ENCODE results near the gene ZBTB2. TPM values are rescaled to one million over a fixed set of nuclear protein-coding genes. Genes with fewer than 3 reads are reported as not detected.
A peak's percentile ranks its signal among the peaks of the same experiment; 100 is the strongest.
"Not testable (repeated sequence)": the region's sequence is repeated elsewhere in the genome, so short reads cannot be mapped to it uniquely, and the experiment has no call there.

ZBTB2 gene
- total RNA-seq, 1 experiment from 2014 or later = 16.2 TPM

- H3K4me3 ChIP-seq (ENCODE audit: low read depth in 2 of 2, low read length in 2 of 2) = no peak overlapping the region
- no peak overlapping the region for H3K27ac ChIP-seq (ENCODE audit: low read length)
- DNase-seq (ENCODE audit: low read depth, low spot score) (no peak), ATAC-seq (0 out of 2 replicates have a peak, but pooled peaks have one; percentile 47)
- H3K27me3 ChIP-seq (ENCODE audit: control insufficient read depth, insufficient read depth, low read length) = no peaks in the 10 kb centered on the region
- in situ Hi-C loops (cut with HindIII; ENCODE audit: low pct_unique_long_range_greater_than_20kb, low sequenced_read_pairs) (no loop called here), intact Hi-C loops (cut with micrococcal nuclease; ENCODE audit: unreplicated experiment) (no loop called here)
- POLR2A ChIA-PET = interaction anchor here (0.5 kb wide), 1 partner anchor 301 kb away, joined by 10 read pairs; no protein-coding TSS in a partner anchor
- no TSS peak for BruUV-seq (replicated peaks)
- H3K4me1 ChIP-seq (ENCODE audit: control insufficient read depth, insufficient read depth, low read length) = no peaks in the 10 kb centered on the region
- CTCF ChIA-PET = no interaction called here
- no peak for TF ChIP-seq SIN3A (IDR thresholded peaks at IDR 0.05; ENCODE audit: borderline replicate concordance, insufficient read depth, low read depth, low read length)
- no peaks in the 10 kb centered on the region for H3K9me3 ChIP-seq (ENCODE audit: control insufficient read depth, insufficient read depth, low read depth, low read length)
- H3K36me3 ChIP-seq (ENCODE audit: control insufficient read depth, insufficient read depth, low read length) = no peaks in the 10 kb centered on the region
Observed at GRCh38 chr6:151317995-151318365, 73.4 kb downstream of the ZBTB2 start.

- POLR2A ChIA-PET = interaction anchor here (0.5 to 0.6 kb wide), 2 partner anchors 68 to 300 kb away, joined by 8 to 10 read pairs; no protein-coding TSS in a partner anchor
- in situ Hi-C loops (cut with HindIII; ENCODE audit: low pct_unique_long_range_greater_than_20kb, low sequenced_read_pairs) = no loop called here
- CTCF ChIA-PET = no interaction called here
Observed at GRCh38 chr6:151317103-151317994, 74.0 kb downstream of the ZBTB2 start.

GRCh38 chr6:151315661-151316060, 75.7 kb downstream of the ZBTB2 start:
- CTCF ChIA-PET; H3K4me3 ChIP-seq (ENCODE audit: low read depth in 2 of 2, low read length in 2 of 2); H3K4me1 ChIP-seq (ENCODE audit: control insufficient read depth, insufficient read depth, low read length); DNase-seq (ENCODE audit: low read depth, low spot score); POLR2A ChIA-PET; H3K27me3 ChIP-seq (ENCODE audit: control insufficient read depth, insufficient read depth, low read length); BruUV-seq (replicated peaks); H3K27ac ChIP-seq (ENCODE audit: low read length); H3K36me3 ChIP-seq (ENCODE audit: control insufficient read depth, insufficient read depth, low read length); H3K9me3 ChIP-seq (ENCODE audit: control insufficient read depth, insufficient read depth, low read depth, low read length); ATAC-seq; in situ Hi-C loops (cut with HindIII; ENCODE audit: low pct_unique_long_range_greater_than_20kb, low sequenced_read_pairs); intact Hi-C loops (cut with micrococcal nuclease; ENCODE audit: unreplicated experiment): not testable (repeated sequence)

More at GRCh38 chr6:151317103-151317994, 74.0 kb downstream of the ZBTB2 start:
- Histone ChIP-seq H3K27ac (ENCODE audit: low read length) (no peak overlapping the region), H3K4me3 (ENCODE audit: low read depth in 2 of 2, low read length in 2 of 2) (no peak overlapping the region), H3K9me3 (ENCODE audit: control insufficient read depth, insufficient read depth, low read depth, low read length) (no peaks in the 10 kb centered on the region), H3K27me3 (ENCODE audit: control insufficient read depth, insufficient read depth, low read length) (no peaks in the 10 kb centered on the region), H3K4me1 (ENCODE audit: control insufficient read depth, insufficient read depth, low read length) (no peaks in the 10 kb centered on the region), H3K36me3 (ENCODE audit: control insufficient read depth, insufficient read depth, low read length) (no peaks in the 10 kb centered on the region)
- intact Hi-C loops (cut with micrococcal nuclease; ENCODE audit: unreplicated experiment) = no loop called here
- BruUV-seq (replicated peaks) = no TSS peak
- no peak for TF ChIP-seq TCF7L2 (IDR thresholded peaks at IDR 0.05; ENCODE audit: low read depth, low read length)
- no peak for TF ChIP-seq CTCF (IDR thresholded peaks at IDR 0.05)
- TF ChIP-seq REST (IDR thresholded peaks at IDR 0.05; ENCODE audit: insufficient read depth in 1 of 2, low read depth in 2 of 2, low read length in 1 of 2) = no peak
- TF ChIP-seq POLR2AphosphoS5 (IDR thresholded peaks at IDR 0.05; ENCODE audit: low read depth, low read length) = no peak
- TF ChIP-seq SIN3A (IDR thresholded peaks at IDR 0.05; ENCODE audit: borderline replicate concordance, insufficient read depth, low read depth, low read length) = no peak
- DNase-seq (ENCODE audit: low read depth, low spot score) = no peak
- ATAC-seq = peak; percentile 17; the same call in 1 of the 2 replicates

Other genes starting within 250 kb of the ZBTB2 start
- gene AKAP12, start 151.6 kb downstream of the ZBTB2 start, total RNA-seq (2021; ENCODE audit: unreplicated experiment) = 267 TPM
- 16.1 TPM for gene RMND1, start 60.6 kb upstream of the ZBTB2 start, total RNA-seq (2021; ENCODE audit: unreplicated experiment)
- gene CCDC170, start 102.5 kb upstream of the ZBTB2 start, total RNA-seq (2021; ENCODE audit: unreplicated experiment) = not detected